Lung (tissue), 12 donors: Measurements from ENCODE around the gene FKBP14. TPM values are rescaled to one million over a fixed set of nuclear protein-coding genes. Genes with fewer than 3 reads are reported as not detected.
"Not testable (repeated sequence)": the region's sequence is repeated elsewhere in the genome, so short reads cannot be mapped to it uniquely, and the experiment has no call there.

Source experiments
- ATAC-seq: fragments of 200-7000 bp; cut with Tn5 transposase; one replicate; pipeline ENCODE4 v1.9.1; 2020; ENCODE audit warnings: moderate number of reproducible peaks; ENCODE audit not compliant: insufficient read depth, low FRiP score
- DNase-seq, 3 donors: peaks; one replicate each; pipeline ENCODE4 v3.0.0-alpha.2; 2013 to 2017
- H3K27ac ChIP-seq, 2 donors: one replicate each; pipeline ENCODE4 v1.5.1; 2013; ENCODE audit warnings: mild to moderate bottlenecking in 2 of 2, moderate library complexity in 2 of 2, control low read depth in 1 of 2, inconsistent platforms in 1 of 2, low read depth in 1 of 2, low read length in 1 of 2
- H3K27me3 ChIP-seq, 3 donors: one replicate each; pipeline ENCODE4 v1.5.1; 2013; ENCODE audit warnings: low read length in 2 of 3; ENCODE audit not compliant: control insufficient read depth in 3 of 3, insufficient read depth in 3 of 3
- H3K36me3 ChIP-seq, 4 donors: one replicate each; pipeline ENCODE4 v1.5.1; 2013; ENCODE audit warnings: low read length in 4 of 4, mild to moderate bottlenecking in 1 of 4, moderate library complexity in 1 of 4; ENCODE audit not compliant: control insufficient read depth in 4 of 4, insufficient read depth in 4 of 4
- H3K4me1 ChIP-seq, 5 donors: one replicate each; pipeline ENCODE4 v1.5.1; 2013; ENCODE audit warnings: low read length in 5 of 5, mild to moderate bottlenecking in 2 of 5, moderate library complexity in 1 of 5; ENCODE audit not compliant: control insufficient read depth in 5 of 5, insufficient read depth in 5 of 5
- H3K4me3 ChIP-seq: one replicate; pipeline ENCODE4 v1.5.1; 2013; ENCODE audit warnings: mild to moderate bottlenecking, control low read depth, moderate library complexity
- H3K9ac ChIP-seq, 2 donors: one replicate each; pipeline ENCODE4 v1.5.1; 2013; ENCODE audit warnings: low read length in 2 of 2, control low read depth in 1 of 2; ENCODE audit not compliant: insufficient read depth in 1 of 2
- H3K9me3 ChIP-seq, 4 donors: one replicate each; pipeline ENCODE4 v1.5.1; 2013; ENCODE audit warnings: low read length in 3 of 4, mild to moderate bottlenecking in 1 of 4, moderate library complexity in 1 of 4; ENCODE audit not compliant: control insufficient read depth in 4 of 4, insufficient read depth in 3 of 4
- CTCF ChIP-seq: IDR thresholded peaks from 2 replicates; pipeline ENCODE4 v1.5.1; 2012; ENCODE audit warnings: mild to moderate bottlenecking; ENCODE audit errors: control extremely low read depth, extremely low read depth
- WGBS, 2 donors: extraction: QIAGEN DNeasy Blood & Tissue Kit; methylation state at CpG; one replicate each; pipeline ENCODE4 v1.1.7; 2013; 5-methylcytosine and 5-hydroxymethylcytosine counted together
- polyA plus RNA-seq, 2 donors: library from polyadenylated mRNA; stranded (reverse); fragments of 200-250 nt; gene quantifications; one replicate each; pipeline ENCODE4 v1.2.1, GENCODE V29; 2013
- total RNA-seq, 2 donors: library from RNA; depleted of rRNA in 1 of 2; stranded (reverse); fragments of >200 nt in 1 of 2; gene quantifications; one replicate each; pipeline ENCODE4 v1.2.1, GENCODE V29; 2014 to 2021
- donor health status: control.
- donor health status: control.
- donor health status: Bipolar disorder and iron deficiency.
- donor health status: healthy.
- donor health status: DM: yes; HTN: yes; CAD: no.

Gene FKBP14
- total and polyA plus RNA-seq, 4 donors: 2.6 to 21.5 (median 11.9) TPM

- no peak for DNase-seq
- H3K36me3 ChIP-seq: peaks cover 1 to 24% (median 7%) of the 10 kb centered on the region in 4 donors
- no peak overlapping the region for H3K9ac ChIP-seq
- TF ChIP-seq CTCF: no peak
- no peak overlapping the region for H3K27ac ChIP-seq
- 92 to 94% methylated on average over 3 of the region's 3 CpGs for WGBS, 2 donors
- H3K9me3 ChIP-seq: no peaks in the 10 kb centered on the region
- ATAC-seq: no peak
- no peak overlapping the region for H3K4me3 ChIP-seq
- H3K4me1 ChIP-seq: peaks cover 0 to 13% (median 0%) of the 10 kb centered on the region in 5 donors
- no peaks in the 10 kb centered on the region for H3K27me3 ChIP-seq
These were observed 39.2 kb upstream of the FKBP14 start for GRCh38 chr7:30065746-30066145.

GRCh38 chr7:30062587-30062986 is 36.1 kb upstream of the FKBP14 start:
- no peak for ATAC-seq
- peak in 2 of 3 donors; percentile 65 to 70 for DNase-seq
- WGBS, 2 donors: 85 to 93% methylated on average over 1 of the region's 1 CpG
- H3K36me3 ChIP-seq: peaks cover 2 to 14% (median 7%) of the 10 kb centered on the region in 4 donors
- H3K9ac ChIP-seq: no peak overlapping the region
- peak; percentile 30 for TF ChIP-seq CTCF
- no peaks in the 10 kb centered on the region for H3K9me3 ChIP-seq
- no peaks in the 10 kb centered on the region for H3K27me3 ChIP-seq
- no peak overlapping the region for H3K27ac ChIP-seq
- no peaks in the 10 kb centered on the region for H3K4me1 ChIP-seq
- H3K4me3 ChIP-seq: no peak overlapping the region

GRCh38 chr7:30061786-30062185 is 35.3 kb upstream of the FKBP14 start:
- H3K9me3 ChIP-seq, H3K27ac ChIP-seq, H3K27me3 ChIP-seq, H3K4me3 ChIP-seq, H3K4me1 ChIP-seq, H3K9ac ChIP-seq: not testable (repeated sequence)
- ATAC-seq (peak; percentile 27), DNase-seq (peak; percentile 29 to 41 (median 40))
- TF ChIP-seq CTCF: peak; percentile 6
- 22 to 26% methylated on average over 3 of the region's 3 CpGs for WGBS, 2 donors
- peaks cover 2 to 18% (median 7%) of the 10 kb centered on the region in 4 donors for H3K36me3 ChIP-seq

GRCh38 chr7:30057741-30058140 is 31.2 kb upstream of the FKBP14 start:
- TF ChIP-seq CTCF: no peak
- H3K4me1 ChIP-seq: no peaks in the 10 kb centered on the region
- ATAC-seq: no peak
- peaks cover 4 to 24% (median 6%) of the 10 kb centered on the region in 4 donors for H3K36me3 ChIP-seq
- peak in 1 of 3 donors; percentile 11 for DNase-seq
- no peaks in the 10 kb centered on the region for H3K27me3 ChIP-seq
- H3K27ac ChIP-seq: no peak overlapping the region
- H3K9me3 ChIP-seq: no peaks in the 10 kb centered on the region
- no peak overlapping the region for H3K4me3 ChIP-seq
- no peak overlapping the region for H3K9ac ChIP-seq
